Measurements from ENCODE around the gene CLCA2.
"Not testable (repeated sequence)": the region's sequence is repeated elsewhere in the genome, so short reads cannot be mapped to it uniquely, and the experiment has no call there.

GRCh38 chr1:86502125-86502646 is 78.2 kb downstream of the CLCA2 start:
- not testable (repeated sequence) for TF ChIP-seq TOX (CRISPR knock-in tag; IDR thresholded peaks at IDR 0.05; ENCODE audit: borderline replicate concordance); TCF4 (CRISPR knock-in tag; IDR thresholded peaks at IDR 0.05; ENCODE audit: borderline replicate concordance); ZC3H10 (CRISPR knock-in tag; IDR thresholded peaks at IDR 0.05); ESRRG (CRISPR knock-in tag; IDR thresholded peaks at IDR 0.05); ZFP3 (CRISPR knock-in tag; IDR thresholded peaks at IDR 0.05); ZNF565 (CRISPR knock-in tag; conservative IDR thresholded peaks at IDR 0.05; ENCODE audit: low read depth); CREB5 (CRISPR knock-in tag; IDR thresholded peaks at IDR 0.05; ENCODE audit: low read depth); ARNTL (CRISPR knock-in tag; IDR thresholded peaks at IDR 0.05; ENCODE audit: borderline replicate concordance, low read depth); PATZ1 (CRISPR knock-in tag; IDR thresholded peaks at IDR 0.05; ENCODE audit: borderline replicate concordance); POU6F1 (CRISPR knock-in tag; IDR thresholded peaks at IDR 0.05; ENCODE audit: borderline replicate concordance, low read depth); OSR1 (CRISPR knock-in tag; IDR thresholded peaks at IDR 0.05); SNAI2 (CRISPR knock-in tag; IDR thresholded peaks at IDR 0.05)

All from SK-N-SH treated with all-trans-retinoic acid at 6 μM for 48 hours (cell line).